Body of pancreas (tissue), 4 donors: ENCODE measurements around the gene ZC3H12D.

Experiments used
- POLR2A ChIP-seq, 3 donors: fragments of 450-650 bp; IDR thresholded peaks; one replicate each; pipeline ENCODE4 v1.6.1; 2016; ENCODE audit warnings: antibody characterized with exemption in 3 of 3, mild to moderate bottlenecking in 2 of 3
- TF ChIP-seq, protein P1 (sequence below), 7 experiments: fragments of 450-650 bp in 4 of 7; fragments of 200-600 bp in 3 of 7; sonication (generic) in 3 of 7; IDR thresholded peaks; one replicate each; pipeline ENCODE4 v1.5.1; 2016 to 2019; ENCODE audit warnings: antibody characterized with exemption in 7 of 7

DNA sequence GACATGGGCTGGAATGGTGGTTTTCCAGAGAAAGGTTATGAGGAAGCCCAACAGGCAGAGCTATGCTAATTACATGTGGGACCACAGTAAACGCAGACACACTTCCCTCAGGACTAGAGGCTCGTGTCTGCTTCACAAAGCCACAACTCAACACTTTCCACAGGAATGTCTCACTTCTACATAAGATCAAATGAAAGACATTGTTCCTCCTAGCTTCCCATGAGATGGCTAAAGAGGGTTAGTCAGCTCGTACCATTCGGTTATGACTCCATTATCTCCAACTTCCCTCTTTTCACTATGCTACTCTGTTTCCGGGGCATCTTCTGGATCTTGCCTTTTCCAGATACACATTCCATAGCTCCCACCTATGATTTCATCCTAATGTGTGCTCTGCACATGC is 29.1 kb upstream of the ZC3H12D start:
- no peak for TF ChIP-seq POLR2A (IDR thresholded peaks at IDR 0.05)
- TF ChIP-seq, protein P1, sequence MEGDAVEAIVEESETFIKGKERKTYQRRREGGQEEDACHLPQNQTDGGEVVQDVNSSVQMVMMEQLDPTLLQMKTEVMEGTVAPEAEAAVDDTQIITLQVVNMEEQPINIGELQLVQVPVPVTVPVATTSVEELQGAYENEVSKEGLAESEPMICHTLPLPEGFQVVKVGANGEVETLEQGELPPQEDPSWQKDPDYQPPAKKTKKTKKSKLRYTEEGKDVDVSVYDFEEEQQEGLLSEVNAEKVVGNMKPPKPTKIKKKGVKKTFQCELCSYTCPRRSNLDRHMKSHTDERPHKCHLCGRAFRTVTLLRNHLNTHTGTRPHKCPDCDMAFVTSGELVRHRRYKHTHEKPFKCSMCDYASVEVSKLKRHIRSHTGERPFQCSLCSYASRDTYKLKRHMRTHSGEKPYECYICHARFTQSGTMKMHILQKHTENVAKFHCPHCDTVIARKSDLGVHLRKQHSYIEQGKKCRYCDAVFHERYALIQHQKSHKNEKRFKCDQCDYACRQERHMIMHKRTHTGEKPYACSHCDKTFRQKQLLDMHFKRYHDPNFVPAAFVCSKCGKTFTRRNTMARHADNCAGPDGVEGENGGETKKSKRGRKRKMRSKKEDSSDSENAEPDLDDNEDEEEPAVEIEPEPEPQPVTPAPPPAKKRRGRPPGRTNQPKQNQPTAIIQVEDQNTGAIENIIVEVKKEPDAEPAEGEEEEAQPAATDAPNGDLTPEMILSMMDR (IDR thresholded peaks at IDR 0.05), result no peak
